ENCODE data around the gene R3HDM4.

DNA sequence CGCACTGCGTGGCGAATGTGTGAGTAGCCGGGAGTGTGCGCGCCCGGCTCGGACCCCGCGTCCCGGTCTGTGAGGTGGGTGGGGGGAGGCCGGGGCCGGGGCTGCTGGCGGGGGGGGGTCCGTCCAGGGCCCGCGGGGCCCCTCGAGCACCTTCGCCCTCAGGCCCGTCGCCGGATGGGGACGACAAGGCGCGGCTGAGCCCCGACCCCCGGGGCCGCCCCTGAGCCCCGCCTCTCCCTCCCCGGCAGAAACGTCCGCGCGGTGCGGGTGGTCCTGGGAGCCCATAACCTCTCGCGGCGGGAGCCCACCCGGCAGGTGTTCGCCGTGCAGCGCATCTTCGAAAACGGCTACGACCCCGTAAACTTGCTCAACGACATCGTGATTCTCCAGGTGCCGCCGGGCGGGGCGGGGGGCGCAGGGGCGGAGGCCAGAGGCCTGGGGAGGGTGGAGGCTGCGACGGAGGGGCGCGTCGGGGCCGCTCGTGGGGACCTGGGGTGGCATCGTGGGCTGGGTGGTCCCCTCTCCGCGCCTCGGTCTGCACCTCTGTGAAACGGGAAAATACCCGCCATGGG is 59.9 kb downstream of the R3HDM4 start:
- TF ChIP-seq, protein P1, sequence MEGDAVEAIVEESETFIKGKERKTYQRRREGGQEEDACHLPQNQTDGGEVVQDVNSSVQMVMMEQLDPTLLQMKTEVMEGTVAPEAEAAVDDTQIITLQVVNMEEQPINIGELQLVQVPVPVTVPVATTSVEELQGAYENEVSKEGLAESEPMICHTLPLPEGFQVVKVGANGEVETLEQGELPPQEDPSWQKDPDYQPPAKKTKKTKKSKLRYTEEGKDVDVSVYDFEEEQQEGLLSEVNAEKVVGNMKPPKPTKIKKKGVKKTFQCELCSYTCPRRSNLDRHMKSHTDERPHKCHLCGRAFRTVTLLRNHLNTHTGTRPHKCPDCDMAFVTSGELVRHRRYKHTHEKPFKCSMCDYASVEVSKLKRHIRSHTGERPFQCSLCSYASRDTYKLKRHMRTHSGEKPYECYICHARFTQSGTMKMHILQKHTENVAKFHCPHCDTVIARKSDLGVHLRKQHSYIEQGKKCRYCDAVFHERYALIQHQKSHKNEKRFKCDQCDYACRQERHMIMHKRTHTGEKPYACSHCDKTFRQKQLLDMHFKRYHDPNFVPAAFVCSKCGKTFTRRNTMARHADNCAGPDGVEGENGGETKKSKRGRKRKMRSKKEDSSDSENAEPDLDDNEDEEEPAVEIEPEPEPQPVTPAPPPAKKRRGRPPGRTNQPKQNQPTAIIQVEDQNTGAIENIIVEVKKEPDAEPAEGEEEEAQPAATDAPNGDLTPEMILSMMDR (IDR thresholded peaks at IDR 0.05 in 8 of 11, conservative IDR thresholded peaks at IDR 0.05 in 3 of 11), result no peak
- TF ChIP-seq POLR2AphosphoS5 (IDR thresholded peaks at IDR 0.05) (no peak), POLR2A (IDR thresholded peaks at IDR 0.05) (no peak)
